Measurements from ENCODE around the gene SRGN.

DNA sequence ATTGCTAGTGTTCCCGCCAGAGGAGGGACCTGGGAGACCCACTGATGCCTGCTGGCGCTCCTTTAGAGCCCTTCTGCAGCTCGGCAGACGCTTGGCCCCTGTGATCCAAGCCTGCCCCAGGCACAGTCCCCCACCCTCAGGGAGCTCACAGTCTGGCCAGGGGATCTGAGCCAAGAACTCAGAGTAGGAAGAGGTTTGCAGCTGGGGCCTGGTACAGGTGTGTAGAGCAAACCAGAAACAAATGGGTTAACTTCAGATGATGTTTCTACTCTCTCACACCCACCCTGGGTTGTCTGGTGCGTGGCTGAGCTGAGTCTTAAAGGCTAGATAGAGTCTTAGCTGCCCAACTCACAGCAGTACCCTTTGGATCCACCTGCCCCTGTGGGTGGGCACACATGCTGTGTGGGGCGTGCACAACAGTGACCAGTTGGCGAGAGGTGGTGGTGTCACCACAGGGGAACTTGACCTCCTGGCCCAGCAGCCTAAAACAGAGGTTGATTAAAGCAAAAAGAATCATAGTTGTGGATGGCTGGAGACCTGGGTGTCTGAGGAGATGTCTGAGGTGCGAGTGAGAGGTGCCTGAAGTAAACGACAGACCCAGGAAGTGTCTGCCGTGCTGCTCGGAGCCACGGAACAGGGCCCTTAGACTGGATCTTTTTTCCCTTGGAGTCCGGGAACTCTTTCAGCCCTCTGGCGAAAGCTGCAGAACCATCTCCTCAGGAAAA is 31.2 kb upstream of the SRGN start:
- TF ChIP-seq, protein P1, sequence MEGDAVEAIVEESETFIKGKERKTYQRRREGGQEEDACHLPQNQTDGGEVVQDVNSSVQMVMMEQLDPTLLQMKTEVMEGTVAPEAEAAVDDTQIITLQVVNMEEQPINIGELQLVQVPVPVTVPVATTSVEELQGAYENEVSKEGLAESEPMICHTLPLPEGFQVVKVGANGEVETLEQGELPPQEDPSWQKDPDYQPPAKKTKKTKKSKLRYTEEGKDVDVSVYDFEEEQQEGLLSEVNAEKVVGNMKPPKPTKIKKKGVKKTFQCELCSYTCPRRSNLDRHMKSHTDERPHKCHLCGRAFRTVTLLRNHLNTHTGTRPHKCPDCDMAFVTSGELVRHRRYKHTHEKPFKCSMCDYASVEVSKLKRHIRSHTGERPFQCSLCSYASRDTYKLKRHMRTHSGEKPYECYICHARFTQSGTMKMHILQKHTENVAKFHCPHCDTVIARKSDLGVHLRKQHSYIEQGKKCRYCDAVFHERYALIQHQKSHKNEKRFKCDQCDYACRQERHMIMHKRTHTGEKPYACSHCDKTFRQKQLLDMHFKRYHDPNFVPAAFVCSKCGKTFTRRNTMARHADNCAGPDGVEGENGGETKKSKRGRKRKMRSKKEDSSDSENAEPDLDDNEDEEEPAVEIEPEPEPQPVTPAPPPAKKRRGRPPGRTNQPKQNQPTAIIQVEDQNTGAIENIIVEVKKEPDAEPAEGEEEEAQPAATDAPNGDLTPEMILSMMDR (IDR thresholded peaks at IDR 0.05; ENCODE audit: low read length), result no peak
- TF ChIP-seq EZH2 (optimal IDR thresholded peaks at IDR 0.05; ENCODE audit: low read depth, low read length) (no peak), EZH2phosphoT487 (IDR thresholded peaks at IDR 0.05; ENCODE audit: low read length) (no peak)
